ENCODE data around the gene UBE2O.

Gene UBE2O

DNA sequence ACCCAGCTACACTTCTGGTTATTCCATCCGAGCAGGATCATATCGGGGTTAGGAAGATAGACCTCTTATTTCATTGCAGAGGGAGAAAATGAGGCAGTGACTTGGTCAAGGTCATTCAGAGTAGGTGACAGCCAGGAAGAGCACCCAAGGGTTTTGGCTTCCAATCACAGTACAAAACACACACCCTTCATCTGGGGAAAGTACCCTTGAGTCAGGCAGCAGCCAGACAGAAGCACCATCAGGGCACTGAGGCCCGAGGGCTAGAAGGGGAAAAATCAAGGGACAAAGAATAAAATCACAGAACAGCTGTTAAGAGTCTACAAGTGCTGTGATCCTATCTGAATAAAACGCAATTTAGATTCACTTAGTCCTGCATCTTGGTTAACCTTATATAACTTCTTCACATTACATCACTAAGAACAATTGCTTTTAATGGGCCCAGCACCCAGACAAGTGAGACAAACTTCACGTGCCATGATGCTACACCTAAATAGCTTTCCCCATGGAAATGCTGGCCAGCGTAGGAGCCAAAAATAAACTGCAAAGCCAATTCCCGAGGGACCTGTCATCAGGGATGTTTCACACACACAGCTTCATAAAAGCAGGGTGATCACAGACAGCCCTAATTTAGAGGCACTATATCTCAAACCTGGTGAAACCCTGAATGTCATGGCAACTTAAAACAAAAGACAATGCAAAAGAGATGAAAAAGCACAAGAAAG, 4.9 kb downstream of the UBE2O start:
- no peak for DNase-seq (ENCODE audit: low read depth in 1 of 2, low spot score in 1 of 2)
- TF ChIP-seq POLR2AphosphoS5 (IDR thresholded peaks at IDR 0.05; ENCODE audit: low read depth) (no peak), GABPA (IDR thresholded peaks at IDR 0.05; ENCODE audit: low read depth) (no peak), SPI1 (IDR thresholded peaks at IDR 0.05; ENCODE audit: borderline replicate concordance, low read depth) (no peak)
- TF ChIP-seq, protein P1, sequence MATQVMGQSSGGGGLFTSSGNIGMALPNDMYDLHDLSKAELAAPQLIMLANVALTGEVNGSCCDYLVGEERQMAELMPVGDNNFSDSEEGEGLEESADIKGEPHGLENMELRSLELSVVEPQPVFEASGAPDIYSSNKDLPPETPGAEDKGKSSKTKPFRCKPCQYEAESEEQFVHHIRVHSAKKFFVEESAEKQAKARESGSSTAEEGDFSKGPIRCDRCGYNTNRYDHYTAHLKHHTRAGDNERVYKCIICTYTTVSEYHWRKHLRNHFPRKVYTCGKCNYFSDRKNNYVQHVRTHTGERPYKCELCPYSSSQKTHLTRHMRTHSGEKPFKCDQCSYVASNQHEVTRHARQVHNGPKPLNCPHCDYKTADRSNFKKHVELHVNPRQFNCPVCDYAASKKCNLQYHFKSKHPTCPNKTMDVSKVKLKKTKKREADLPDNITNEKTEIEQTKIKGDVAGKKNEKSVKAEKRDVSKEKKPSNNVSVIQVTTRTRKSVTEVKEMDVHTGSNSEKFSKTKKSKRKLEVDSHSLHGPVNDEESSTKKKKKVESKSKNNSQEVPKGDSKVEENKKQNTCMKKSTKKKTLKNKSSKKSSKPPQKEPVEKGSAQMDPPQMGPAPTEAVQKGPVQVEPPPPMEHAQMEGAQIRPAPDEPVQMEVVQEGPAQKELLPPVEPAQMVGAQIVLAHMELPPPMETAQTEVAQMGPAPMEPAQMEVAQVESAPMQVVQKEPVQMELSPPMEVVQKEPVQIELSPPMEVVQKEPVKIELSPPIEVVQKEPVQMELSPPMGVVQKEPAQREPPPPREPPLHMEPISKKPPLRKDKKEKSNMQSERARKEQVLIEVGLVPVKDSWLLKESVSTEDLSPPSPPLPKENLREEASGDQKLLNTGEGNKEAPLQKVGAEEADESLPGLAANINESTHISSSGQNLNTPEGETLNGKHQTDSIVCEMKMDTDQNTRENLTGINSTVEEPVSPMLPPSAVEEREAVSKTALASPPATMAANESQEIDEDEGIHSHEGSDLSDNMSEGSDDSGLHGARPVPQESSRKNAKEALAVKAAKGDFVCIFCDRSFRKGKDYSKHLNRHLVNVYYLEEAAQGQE (IDR thresholded peaks at IDR 0.05; ENCODE audit: insufficient replicate concordance, low read depth) = no peak
- TF ChIP-seq, protein P2, sequence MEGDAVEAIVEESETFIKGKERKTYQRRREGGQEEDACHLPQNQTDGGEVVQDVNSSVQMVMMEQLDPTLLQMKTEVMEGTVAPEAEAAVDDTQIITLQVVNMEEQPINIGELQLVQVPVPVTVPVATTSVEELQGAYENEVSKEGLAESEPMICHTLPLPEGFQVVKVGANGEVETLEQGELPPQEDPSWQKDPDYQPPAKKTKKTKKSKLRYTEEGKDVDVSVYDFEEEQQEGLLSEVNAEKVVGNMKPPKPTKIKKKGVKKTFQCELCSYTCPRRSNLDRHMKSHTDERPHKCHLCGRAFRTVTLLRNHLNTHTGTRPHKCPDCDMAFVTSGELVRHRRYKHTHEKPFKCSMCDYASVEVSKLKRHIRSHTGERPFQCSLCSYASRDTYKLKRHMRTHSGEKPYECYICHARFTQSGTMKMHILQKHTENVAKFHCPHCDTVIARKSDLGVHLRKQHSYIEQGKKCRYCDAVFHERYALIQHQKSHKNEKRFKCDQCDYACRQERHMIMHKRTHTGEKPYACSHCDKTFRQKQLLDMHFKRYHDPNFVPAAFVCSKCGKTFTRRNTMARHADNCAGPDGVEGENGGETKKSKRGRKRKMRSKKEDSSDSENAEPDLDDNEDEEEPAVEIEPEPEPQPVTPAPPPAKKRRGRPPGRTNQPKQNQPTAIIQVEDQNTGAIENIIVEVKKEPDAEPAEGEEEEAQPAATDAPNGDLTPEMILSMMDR (IDR thresholded peaks at IDR 0.05; ENCODE audit: insufficient read depth, low read length) = no peak
- H3K4me3 ChIP-seq (replicated peaks; ENCODE audit: insufficient read depth, low read length) = no peak overlapping the region
- H3K27ac ChIP-seq (replicated peaks) = no peak overlapping the region
- H3K27me3 ChIP-seq (ENCODE audit: insufficient read depth, poor library complexity, severe bottlenecking) = no peaks in the 10 kb centered on the region

DNA sequence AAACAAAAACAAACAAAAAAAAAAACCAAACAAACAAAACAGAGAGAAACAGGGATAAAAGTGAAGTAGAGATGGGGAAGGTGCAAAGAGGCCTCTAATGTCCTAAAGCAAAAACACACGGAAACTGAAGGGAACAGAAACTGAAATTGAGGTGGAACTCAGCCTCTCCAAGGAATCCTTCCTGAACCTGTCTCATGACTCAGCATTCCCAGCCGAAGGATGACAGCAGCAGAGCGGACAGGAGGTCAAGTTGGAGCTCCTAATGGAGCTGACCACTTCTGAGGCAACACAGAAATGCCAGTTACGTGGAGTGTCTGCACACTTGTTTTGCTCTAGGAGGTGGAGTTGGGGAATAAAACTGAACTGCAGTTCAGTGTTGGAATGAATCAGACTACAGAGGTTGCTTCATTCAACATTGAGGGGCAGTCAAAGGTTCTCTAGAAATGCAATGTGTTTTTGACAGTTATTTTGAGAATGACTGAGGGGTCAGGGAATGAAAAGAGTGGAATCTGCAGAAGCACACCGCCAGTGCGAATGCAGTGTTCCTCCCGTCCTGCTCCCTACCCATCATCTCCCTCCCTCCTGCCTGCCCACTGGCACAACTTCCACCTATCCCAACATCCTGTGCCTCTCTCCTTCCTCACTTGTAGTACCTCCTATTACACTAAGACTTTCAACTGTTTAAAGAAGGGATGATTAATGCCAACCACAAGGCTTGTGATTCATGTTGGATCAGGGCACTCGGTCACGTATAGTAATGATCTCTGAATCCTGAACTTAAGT, 6.3 kb downstream of the UBE2O start:
- no peak overlapping the region for H3K27ac ChIP-seq (replicated peaks)

More for the DNA sequence above, 6.3 kb downstream of the UBE2O start:
- H3K4me3 ChIP-seq (replicated peaks; ENCODE audit: insufficient read depth, low read length) = no peak overlapping the region
- no peaks in the 10 kb centered on the region for H3K27me3 ChIP-seq (ENCODE audit: insufficient read depth, poor library complexity, severe bottlenecking)
- TF ChIP-seq GABPA (IDR thresholded peaks at IDR 0.05; ENCODE audit: low read depth) (no peak), POLR2AphosphoS5 (IDR thresholded peaks at IDR 0.05; ENCODE audit: low read depth) (no peak), SPI1 (IDR thresholded peaks at IDR 0.05; ENCODE audit: borderline replicate concordance, low read depth) (no peak)
- TF ChIP-seq, protein P1 (IDR thresholded peaks at IDR 0.05; ENCODE audit: insufficient replicate concordance, low read depth) = no peak
- TF ChIP-seq, protein P2 (IDR thresholded peaks at IDR 0.05; ENCODE audit: insufficient read depth, low read length) = no peak
- DNase-seq (ENCODE audit: low read depth in 1 of 2, low spot score in 1 of 2) = peak in 1 of 2 experiments; percentile 30

All from HL-60 (cell line).